Stimulated activated CD8-positive, alpha-beta memory T cell treated with anti-CD3 and anti-CD28 coated beads, Interleukin-12 subunit alpha, Interleukin-12 subunit beta, amount 100 ng/mL, for 1 hour (primary cell): ENCODE results near the gene KRTAP2-4.
"Not testable (repeated sequence)": the region's sequence is repeated elsewhere in the genome, so short reads cannot be mapped to it uniquely, and the experiment has no call there.

Experiments used
- DNase-seq: peaks from one replicate; pipeline ENCODE4 v3.0.0-alpha.2; 2020; ENCODE audit warnings: low read depth

The KRTAP2-4 gene

DNA sequence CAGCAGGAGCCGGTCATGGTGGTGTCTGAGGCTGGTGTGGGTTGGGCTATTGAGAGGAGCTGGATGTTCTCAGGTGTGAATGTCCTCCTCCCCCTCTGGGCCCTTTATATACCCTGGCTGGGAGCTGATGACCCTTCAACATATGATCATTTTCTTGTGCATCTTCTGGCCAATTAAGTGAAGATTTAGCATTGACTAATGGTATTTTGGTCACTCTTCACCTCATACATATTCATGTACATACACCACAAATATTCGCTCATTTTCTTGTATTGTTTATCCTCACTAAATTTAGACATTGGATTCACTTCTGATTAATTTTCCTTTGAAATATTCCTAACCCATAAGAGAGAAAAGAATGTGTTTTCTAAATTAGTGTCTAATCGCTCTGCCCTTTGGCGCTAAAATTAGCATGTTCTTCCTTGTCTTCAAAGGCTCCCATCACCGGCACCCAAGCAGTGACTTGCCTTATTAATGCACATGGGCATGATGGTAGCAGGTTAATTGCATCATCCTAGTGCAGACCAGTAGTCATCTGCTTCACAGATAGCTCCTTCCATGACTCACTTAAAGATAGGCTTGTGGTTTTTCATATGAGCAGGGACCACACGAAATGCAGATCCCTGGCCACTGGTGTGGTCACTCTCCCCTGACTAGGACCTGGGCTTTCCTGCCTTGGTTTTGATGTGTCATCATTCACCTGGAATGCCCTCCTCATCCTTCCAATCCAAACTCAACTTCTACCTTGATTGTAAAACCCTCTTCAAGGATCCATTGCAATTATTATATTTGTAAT is at the start of gene KRTAP2-4:
TSS of gene KRTAP2-4 (minus strand) at position 51 of the 796 bp plus-strand sequence. CDS start at position 17, 34 bp downstream.
- no peak for DNase-seq

DNA sequence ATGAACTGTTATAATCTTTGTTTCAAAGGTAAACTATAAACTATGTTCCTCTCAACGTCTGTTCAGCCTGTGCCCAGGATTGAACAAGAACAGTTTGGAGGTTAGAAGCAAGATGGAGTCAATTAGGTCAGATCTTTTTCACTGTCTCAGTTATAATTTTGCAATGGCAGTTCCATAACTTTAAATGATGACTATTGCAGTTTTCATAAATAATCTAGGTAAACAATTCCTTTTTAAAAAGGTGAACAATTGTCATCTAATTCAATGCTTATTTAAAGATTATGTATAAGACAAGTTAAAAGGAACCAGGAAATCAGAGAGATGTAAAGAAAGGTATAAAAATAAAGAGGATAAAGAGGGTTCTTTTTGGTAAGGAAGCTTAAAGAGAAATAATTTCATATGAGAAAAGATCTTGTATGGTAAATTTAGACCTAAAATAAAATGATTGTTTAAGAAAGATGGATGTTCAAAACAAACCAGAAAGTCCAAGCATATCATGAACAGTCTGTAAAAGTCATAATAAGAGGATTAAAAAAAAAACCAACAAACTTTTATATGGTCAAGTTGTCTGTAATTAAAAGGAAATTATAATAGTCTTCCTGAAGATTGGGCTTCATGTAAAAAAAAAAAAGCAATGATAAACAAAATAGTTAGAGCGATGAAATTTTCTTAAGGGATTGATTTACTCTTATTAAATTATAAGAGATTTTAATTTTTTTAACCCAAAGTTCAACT is 45.6 kb upstream of the KRTAP2-4 start:
- no peak for DNase-seq

DNA sequence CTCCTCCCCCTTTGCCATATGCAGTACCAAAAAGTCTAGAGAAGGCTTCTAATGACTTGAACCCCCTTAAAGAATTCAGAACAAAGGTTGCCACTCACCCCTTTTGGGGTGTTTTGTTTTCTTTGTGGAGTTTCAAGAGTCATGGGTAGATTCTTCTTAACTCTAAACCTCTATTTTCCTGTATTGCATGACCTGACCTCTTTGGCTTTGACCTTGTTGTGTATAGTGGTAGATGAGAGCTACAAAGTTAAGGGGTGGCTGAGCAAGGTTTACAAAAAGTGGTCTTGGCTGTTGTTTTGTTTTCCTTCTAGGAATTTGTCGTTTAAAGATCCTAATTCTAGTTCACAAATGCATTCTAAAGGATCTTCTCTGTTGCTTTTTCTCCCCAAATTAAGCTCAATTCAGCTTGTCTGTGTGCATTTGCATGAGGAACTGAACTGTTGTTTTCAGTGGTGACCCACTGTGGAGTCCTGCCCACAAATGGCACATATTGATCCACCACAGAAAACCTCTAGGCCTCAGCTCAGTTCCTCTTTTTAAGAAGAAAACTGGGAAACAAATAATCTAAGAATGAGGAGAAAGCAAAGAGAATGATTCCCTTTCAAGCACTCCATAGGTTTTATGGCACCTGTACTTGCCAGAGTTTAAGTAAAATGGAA is 43.2 kb upstream of the KRTAP2-4 start:
- not testable (repeated sequence) for DNase-seq

GRCh38 chr17:41107941-41108450 is 42.3 kb upstream of the KRTAP2-4 start:
- DNase-seq = no peak

DNA sequence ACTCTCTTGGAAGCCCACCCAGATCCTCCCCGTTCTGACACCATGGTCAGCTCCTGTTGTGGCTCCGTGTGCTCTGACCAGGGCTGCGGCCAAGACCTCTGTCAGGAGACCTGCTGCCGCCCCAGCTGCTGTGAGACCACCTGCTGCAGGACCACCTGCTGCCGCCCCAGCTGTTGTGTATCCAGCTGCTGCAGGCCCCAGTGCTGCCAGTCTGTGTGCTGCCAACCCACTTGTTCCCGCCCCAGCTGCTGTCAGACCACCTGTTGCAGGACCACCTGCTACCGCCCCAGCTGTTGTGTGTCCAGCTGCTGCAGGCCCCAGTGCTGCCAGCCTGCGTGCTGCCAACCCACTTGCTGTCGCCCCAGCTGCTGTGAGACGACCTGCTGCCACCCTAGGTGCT is 39.7 kb upstream of the KRTAP2-4 start, which contains the start of gene KRTAP4-9:
TSS of gene KRTAP4-9 (plus strand) at position 43 of the 400 bp plus-strand sequence. CDS start at position 43, 0 bp downstream.
- DNase-seq = not testable (repeated sequence)

DNA sequence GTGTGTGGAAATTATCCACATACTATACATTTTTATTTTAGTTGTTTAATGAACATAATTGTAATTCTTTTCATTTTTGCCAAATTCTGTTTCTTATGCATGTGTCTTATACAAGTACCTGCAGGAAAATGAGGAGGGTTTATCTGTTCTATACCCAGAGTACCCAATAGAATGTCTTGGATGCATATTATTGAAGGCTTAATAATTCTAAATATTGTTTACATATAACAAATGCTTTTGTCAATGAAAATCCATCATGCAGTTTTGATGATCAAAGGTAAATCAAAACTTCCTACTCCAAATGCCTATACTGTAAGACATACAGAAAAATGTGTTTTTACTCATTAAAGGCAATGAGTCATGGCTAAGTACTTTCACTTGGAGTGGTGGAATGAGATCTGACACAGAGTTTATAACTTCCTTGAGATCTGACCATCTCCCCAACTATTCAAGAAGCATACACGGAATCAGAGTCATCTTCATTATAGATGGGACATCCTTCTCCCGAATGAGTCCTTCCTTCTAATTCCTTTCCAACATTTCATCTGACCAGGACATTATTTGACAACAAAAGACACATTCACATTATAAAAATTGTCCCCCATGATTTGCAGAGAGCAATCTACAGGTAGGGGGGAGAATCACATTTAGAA is 38.8 kb upstream of the KRTAP2-4 start:
- not testable (repeated sequence) for DNase-seq

GRCh38 chr17:41103896-41104295 is 38.2 kb upstream of the KRTAP2-4 start:
- DNase-seq = no peak

DNA sequence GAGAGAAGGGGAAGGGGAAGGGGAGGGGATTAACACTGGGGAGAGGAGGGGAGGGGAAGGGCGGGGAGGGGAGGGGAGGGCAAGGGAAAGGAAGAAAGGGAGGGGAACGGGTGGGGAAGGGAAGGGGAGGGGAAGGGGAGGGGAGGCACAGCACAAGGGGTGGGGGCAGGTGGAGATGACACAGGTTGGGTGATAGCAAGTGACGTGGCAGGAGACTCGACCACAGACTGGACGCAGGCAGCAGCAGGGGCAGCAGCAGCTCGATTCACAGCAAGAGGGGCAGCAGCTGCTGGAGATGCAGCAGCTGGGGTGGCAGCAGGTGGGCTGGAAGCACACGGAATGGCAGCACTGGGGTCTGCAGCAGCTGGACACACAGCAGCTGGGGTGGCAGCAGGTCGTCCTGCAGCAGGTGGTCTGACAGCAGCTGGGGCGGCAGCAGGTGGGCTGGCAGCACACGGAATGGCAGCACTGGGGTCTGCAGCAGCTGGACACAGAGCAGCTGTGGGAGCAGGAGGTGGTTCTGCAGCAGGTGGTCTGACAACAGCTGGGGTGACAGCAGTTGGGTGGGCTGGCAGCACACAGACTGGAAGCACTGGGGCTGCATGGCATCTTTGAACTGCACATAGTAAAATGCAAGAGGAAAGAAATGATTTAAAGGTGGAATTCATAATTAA is 36.0 kb upstream of the KRTAP2-4 start, which contains the start of gene KRTAP4-16:
TSS of gene KRTAP4-16 (minus strand) at position 624 of the 674 bp plus-strand sequence. CDS start at position 624, 0 bp downstream.
- no peak for DNase-seq

- not testable (repeated sequence) for DNase-seq
Measured at GRCh38 chr17:41099682-41100480, 34.2 kb upstream of the KRTAP2-4 start.

DNA sequence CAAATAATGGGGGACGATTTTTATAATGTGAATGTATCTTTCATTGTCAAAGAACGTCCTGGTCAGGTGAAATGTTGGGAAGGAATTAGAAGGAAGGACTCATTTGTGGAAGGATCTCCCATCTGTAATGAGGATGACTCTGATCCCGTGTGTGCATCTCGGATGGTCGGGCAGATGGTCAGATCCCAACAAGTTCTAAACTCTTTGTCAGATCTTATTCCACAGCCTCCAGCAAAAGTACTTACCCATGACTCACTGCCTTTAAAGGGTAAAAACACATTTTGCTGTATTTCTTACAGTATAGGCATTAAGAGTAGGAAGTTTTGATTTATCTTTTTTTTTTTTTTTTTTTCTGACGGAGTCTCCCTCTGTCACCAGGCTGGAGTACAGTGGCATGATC is 32.8 kb upstream of the KRTAP2-4 start:
- no peak for DNase-seq

GRCh38 chr17:41098042-41098441 is 32.4 kb upstream of the KRTAP2-4 start, which contains the start of gene KRTAP4-8:
KRTAP4-8 (minus strand) TSS chr17:41098142; CDS start chr17:41098084, 58 bp downstream.
- no peak for DNase-seq

DNA sequence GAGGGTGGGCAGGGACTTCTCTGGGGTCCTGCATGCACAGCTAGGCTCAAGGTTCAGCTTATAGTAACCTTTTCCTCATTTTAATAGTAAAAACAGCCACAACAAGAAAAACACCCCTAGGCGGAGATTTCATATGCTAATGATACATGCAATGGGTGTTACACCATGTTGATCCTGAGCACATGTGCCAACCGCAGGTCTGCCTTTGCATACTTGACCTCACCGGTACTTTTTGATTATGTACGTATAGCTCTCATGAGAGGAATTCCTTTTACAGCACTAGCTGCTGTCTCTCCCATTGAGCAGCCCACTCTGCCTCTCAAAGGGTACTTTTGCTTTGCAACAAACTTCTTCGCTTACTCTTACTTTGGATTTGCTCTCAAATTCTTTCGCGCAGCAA is 30.4 kb upstream of the KRTAP2-4 start:
- no peak for DNase-seq

GRCh38 chr17:41088760-41089352 is 23.2 kb upstream of the KRTAP2-4 start:
- DNase-seq = not testable (repeated sequence)

DNA sequence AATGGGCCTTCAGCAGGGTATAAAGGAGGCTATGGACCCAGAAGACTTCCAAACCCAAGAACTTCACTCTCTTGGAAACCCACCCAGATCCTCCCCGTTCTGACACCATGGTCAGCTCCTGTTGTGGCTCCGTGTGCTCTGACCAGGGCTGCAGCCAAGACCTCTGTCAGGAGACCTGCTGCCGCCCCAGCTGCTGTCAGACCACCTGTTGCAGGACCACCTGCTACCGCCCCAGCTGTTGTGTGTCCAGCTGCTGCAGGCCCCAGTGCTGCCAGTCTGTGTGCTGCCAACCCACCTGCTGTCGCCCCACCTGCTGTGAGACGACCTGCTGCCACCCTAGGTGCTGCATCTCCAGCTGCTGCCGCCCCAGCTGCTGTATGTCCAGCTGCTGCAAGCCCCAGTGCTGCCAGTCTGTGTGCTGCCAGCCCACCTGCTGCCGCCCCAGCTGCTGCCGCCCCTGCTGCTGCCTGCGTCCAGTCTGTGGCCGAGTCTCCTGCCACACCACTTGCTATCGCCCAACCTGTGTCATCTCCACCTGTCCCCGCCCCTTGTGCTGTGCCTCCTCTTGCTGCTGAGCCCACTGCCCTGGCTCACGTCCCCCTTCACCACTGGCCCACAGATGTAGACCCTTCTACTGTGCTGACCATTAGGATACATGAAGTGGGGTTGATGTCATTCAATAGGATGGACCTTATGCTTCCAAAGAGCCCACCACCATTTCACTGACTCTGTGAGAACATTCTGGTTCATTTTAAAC is 18.6 kb upstream of the KRTAP2-4 start, which contains the start of gene KRTAP4-7:
TSS of gene KRTAP4-7 (plus strand) at position 51 of the 757 bp plus-strand sequence. CDS start at position 108, 57 bp downstream.
- not testable (repeated sequence) for DNase-seq

DNA sequence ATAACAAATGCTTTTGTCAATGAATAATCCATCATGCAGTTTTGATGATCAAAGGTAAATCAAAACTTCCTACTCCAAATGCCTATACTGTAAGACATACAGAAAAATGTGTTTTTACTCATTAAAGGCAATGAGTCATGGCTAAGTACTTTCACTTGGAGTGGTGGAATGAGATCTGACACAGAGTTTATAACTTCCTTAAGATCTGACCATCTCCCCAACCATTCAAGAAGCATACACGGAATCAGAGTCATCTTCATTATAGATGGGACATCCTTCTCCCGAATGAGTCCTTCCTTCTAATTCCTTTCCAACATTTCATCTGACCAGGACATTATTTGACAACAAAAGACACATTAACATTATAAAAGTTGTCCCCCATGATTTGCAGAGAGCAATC is 17.7 kb upstream of the KRTAP2-4 start:
- not testable (repeated sequence) for DNase-seq

GRCh38 chr17:41082626-41083025 is 16.9 kb upstream of the KRTAP2-4 start:
- no peak for DNase-seq

DNA sequence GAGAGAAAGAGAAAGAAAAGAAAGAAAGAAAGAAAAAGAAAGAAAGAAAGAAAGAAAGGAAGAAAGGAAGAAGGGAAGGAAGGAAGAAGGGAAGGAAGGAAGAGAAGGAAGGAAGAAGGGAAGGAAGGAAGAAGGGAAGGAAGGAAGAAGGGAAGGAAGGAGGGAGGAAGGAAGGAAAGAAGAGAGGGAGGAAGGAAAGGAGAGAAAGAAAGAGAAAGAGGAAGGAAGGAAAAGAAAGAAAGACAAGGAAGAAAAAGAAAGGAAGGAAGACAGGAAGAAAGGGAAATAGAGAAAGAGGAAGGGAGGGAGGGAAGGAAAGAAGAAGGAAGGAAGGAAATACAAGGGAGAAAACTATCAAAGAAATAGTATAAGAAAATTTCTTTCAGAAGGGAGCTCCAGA is 11.1 kb upstream of the KRTAP2-4 start:
- DNase-seq = no peak

GRCh38 chr17:41073676-41074075 is 8.0 kb upstream of the KRTAP2-4 start:
- DNase-seq = no peak
